Liver (tissue), 9 donors: ENCODE results near the gene ZAP70. TPM values are rescaled to one million over a fixed set of nuclear protein-coding genes. Genes with fewer than 3 reads are reported as not detected.

Source experiments
- DNase-seq: peaks from one replicate; pipeline ENCODE4 v3.0.0-alpha.2; 2017; ENCODE audit warnings: low spot score
- H3K27ac ChIP-seq, 2 donors: one replicate each; pipeline ENCODE4 v1.7.0; 2013; ENCODE audit warnings: inconsistent platforms in 2 of 2, low read length in 2 of 2, control low read depth in 1 of 2, low read depth in 1 of 2, mild to moderate bottlenecking in 1 of 2
- H3K27me3 ChIP-seq, 4 donors: one replicate each; pipeline versions ENCODE4 v1.6.1 to v1.7.0; 2013; ENCODE audit warnings: low read length in 3 of 4, inconsistent platforms in 1 of 4, mild to moderate bottlenecking in 1 of 4, moderate library complexity in 1 of 4; ENCODE audit not compliant: control insufficient read depth in 4 of 4, insufficient read depth in 4 of 4
- H3K36me3 ChIP-seq, 4 donors: one replicate each; pipeline versions ENCODE4 v1.6.1 to v1.7.0; 2013; ENCODE audit warnings: low read length in 3 of 4, mild to moderate bottlenecking in 3 of 4, low read depth in 1 of 4, moderate library complexity in 1 of 4; ENCODE audit not compliant: control insufficient read depth in 4 of 4, insufficient read depth in 3 of 4
- H3K4me1 ChIP-seq, 4 donors: one replicate each; pipeline versions ENCODE4 v1.6.1 to v1.7.0; 2013; ENCODE audit warnings: low read length in 3 of 4, mild to moderate bottlenecking in 3 of 4, moderate library complexity in 1 of 4; ENCODE audit not compliant: control insufficient read depth in 4 of 4, insufficient read depth in 4 of 4
- H3K4me3 ChIP-seq, 3 donors: one replicate each; pipeline versions ENCODE4 v1.6.1 to v1.7.0; 2013; ENCODE audit warnings: low read length in 3 of 3, control low read depth in 1 of 3, low read depth in 1 of 3, mild to moderate bottlenecking in 1 of 3
- H3K9ac ChIP-seq, 2 donors: one replicate each; pipeline ENCODE4 v1.7.0; 2013; ENCODE audit warnings: low read length in 2 of 2, mild to moderate bottlenecking in 2 of 2, moderate library complexity in 2 of 2, control low read depth in 1 of 2, low read depth in 1 of 2
- H3K9me3 ChIP-seq, 4 donors: one replicate each; pipeline versions ENCODE4 v1.6.1 to v1.7.0; 2013; ENCODE audit warnings: low read length in 3 of 4; ENCODE audit not compliant: control insufficient read depth in 4 of 4
- ATF3 ChIP-seq: IDR thresholded peaks from 2 replicates; pipeline ENCODE4 v1.6.1; 2016; ENCODE audit warnings: antibody characterized with exemption
- CTCF ChIP-seq: fragments of 150-350 bp; IDR thresholded peaks from 2 replicates; pipeline ENCODE4 v1.5.1; 2017; ENCODE audit warnings: improper control_type of control experiment, low read depth, low read length; ENCODE audit not compliant: missing input control
- EGR1 ChIP-seq, 2 donors: IDR thresholded peaks; 2 replicates each; pipeline ENCODE4 v1.6.1; 2016 to 2018; ENCODE audit warnings: antibody characterized with exemption in 2 of 2, low read depth in 2 of 2
- FOXA1 ChIP-seq: IDR thresholded peaks from 2 replicates; pipeline ENCODE4 v1.6.1; 2016; ENCODE audit warnings: antibody characterized with exemption
- GABPA ChIP-seq, 2 donors: IDR thresholded peaks in 1 of 2; conservative IDR thresholded peaks in 1 of 2; 2 replicates each; pipeline ENCODE4 v1.6.1; 2016; ENCODE audit warnings: antibody characterized with exemption in 2 of 2, mild to moderate bottlenecking in 1 of 2, moderate library complexity in 1 of 2
- HNF4G ChIP-seq: IDR thresholded peaks from 2 replicates; pipeline ENCODE4 v1.6.1; 2016; ENCODE audit warnings: antibody characterized with exemption
- JUND ChIP-seq, 2 donors: IDR thresholded peaks; 2 replicates each; pipeline ENCODE4 v1.6.1; 2016; ENCODE audit warnings: antibody characterized with exemption in 2 of 2
- MAX ChIP-seq: IDR thresholded peaks from 2 replicates; pipeline ENCODE4 v1.6.1; 2016; ENCODE audit warnings: antibody characterized with exemption
- NR2F2 ChIP-seq: IDR thresholded peaks from 2 replicates; pipeline ENCODE4 v1.6.1; 2016; ENCODE audit warnings: antibody characterized with exemption
- RAD21 ChIP-seq, 2 donors: IDR thresholded peaks; 2 replicates each; pipeline ENCODE4 v1.6.1; 2016; ENCODE audit warnings: antibody characterized with exemption in 2 of 2, mild to moderate bottlenecking in 2 of 2
- REST ChIP-seq: IDR thresholded peaks from 2 replicates; pipeline ENCODE4 v1.6.1; 2016; ENCODE audit warnings: antibody characterized with exemption, mild to moderate bottlenecking
- RXRA ChIP-seq, 2 donors: IDR thresholded peaks; 2 replicates each; pipeline ENCODE4 v1.6.1; 2017 to 2018; ENCODE audit warnings: antibody characterized with exemption in 2 of 2, mild to moderate bottlenecking in 1 of 2
- SP1 ChIP-seq: IDR thresholded peaks from 2 replicates; pipeline ENCODE4 v1.6.1; 2018; ENCODE audit warnings: antibody characterized with exemption, mild to moderate bottlenecking
- TAF1 ChIP-seq: conservative IDR thresholded peaks from 2 replicates; pipeline ENCODE4 v1.6.1; 2016; ENCODE audit warnings: antibody characterized with exemption, mild to moderate bottlenecking
- YY1 ChIP-seq: IDR thresholded peaks from 2 replicates; pipeline ENCODE4 v1.6.1; 2016; ENCODE audit warnings: antibody characterized with exemption, mild to moderate bottlenecking
- ZBTB33 ChIP-seq: IDR thresholded peaks from 2 replicates; pipeline ENCODE4 v1.6.1; 2016; ENCODE audit warnings: antibody characterized with exemption
- WGBS: extraction: QIAGEN DNeasy Blood & Tissue Kit; methylation state at CpG from one replicate; pipeline ENCODE4 v1.1.7; 2013; 5-methylcytosine and 5-hydroxymethylcytosine counted together
- polyA plus RNA-seq, 2 donors: library from polyadenylated mRNA; stranded (reverse) in 1 of 2; unstranded in 1 of 2; fragments of 200-250 nt in 1 of 2; fragments of >200 nt in 1 of 2; fragmentation: Nextera tagmentation in 1 of 2; extraction: Ambion mirVana in 1 of 2; gene quantifications; one replicate each; pipeline versions ENCODE4 v1.2.1 to v1.2.3, GENCODE V29; 2013 to 2015
- total RNA-seq, 2 donors: library from RNA; depleted of rRNA; stranded (reverse); fragments of >200 nt; gene quantifications; one replicate each; pipeline ENCODE4 v1.2.3, GENCODE V29; 2014
- donor health status: healthy.
- donor health status: healthy.
- donor health status: healthy.
- donor health status: healthy.
- donor health status: healthy.

ZAP70 gene
- total and polyA plus RNA-seq, 4 donors: 1.2 to 4.9 (median 1.4) TPM

GRCh38 chr2:97730245-97730644, 16.9 kb downstream of the ZAP70 start:
- H3K4me3 ChIP-seq: no peak overlapping the region
- H3K9ac ChIP-seq: no peak overlapping the region
- H3K4me1 ChIP-seq: no peaks in the 10 kb centered on the region
- H3K9me3 ChIP-seq: peaks cover 0 to 4% (median 2%) of the 10 kb centered on the region in 4 donors
- no peak overlapping the region for H3K27ac ChIP-seq
- 86% methylated on average over 1 of the region's 1 CpG for WGBS
- DNase-seq: no peak
- TF ChIP-seq CTCF (no peak), YY1 (no peak), SP1 (no peak), RXRA (IDR thresholded peaks at IDR 0.05) (no peak), NR2F2 (no peak), JUND (IDR thresholded peaks at IDR 0.05) (no peak), FOXA1 (no peak), HNF4G (no peak), EGR1 (IDR thresholded peaks at IDR 0.05; ENCODE audit: low read depth in 2 of 2) (no peak), ATF3 (no peak), MAX (no peak), GABPA (IDR thresholded peaks at IDR 0.05 in 1 of 2, conservative IDR thresholded peaks at IDR 0.05 in 1 of 2) (no peak), REST (no peak), TAF1 (no peak), RAD21 (IDR thresholded peaks at IDR 0.05) (no peak)
- no peaks in the 10 kb centered on the region for H3K27me3 ChIP-seq
- no peaks in the 10 kb centered on the region for H3K36me3 ChIP-seq

- Histone ChIP-seq H3K27ac (no peak overlapping the region), H3K9me3 (peaks cover 0 to 4% (median 2%) of the 10 kb centered on the region in 4 donors), H3K4me1 (no peaks in the 10 kb centered on the region), H3K27me3 (no peaks in the 10 kb centered on the region), H3K9ac (no peak overlapping the region), H3K36me3 (no peaks in the 10 kb centered on the region), H3K4me3 (no peak overlapping the region)
- DNase-seq: no peak
- WGBS: 89% methylated on average over 12 of the region's 12 CpGs
- TF ChIP-seq FOXA1 (no peak), HNF4G (no peak), EGR1 (IDR thresholded peaks at IDR 0.05; ENCODE audit: low read depth in 2 of 2) (no peak), NR2F2 (no peak), TAF1 (no peak), SP1 (no peak), RXRA (IDR thresholded peaks at IDR 0.05) (no peak), ZBTB33 (no peak), CTCF (no peak), RAD21 (IDR thresholded peaks at IDR 0.05) (no peak), GABPA (IDR thresholded peaks at IDR 0.05 in 1 of 2, conservative IDR thresholded peaks at IDR 0.05 in 1 of 2) (no peak)
Measured at GRCh38 chr2:97731274-97732020, 18.1 kb downstream of the ZAP70 start.
